HG03045 (cell line): ENCODE data around the gene NCF1.
"Not testable (repeated sequence)": the region's sequence is repeated elsewhere in the genome, so short reads cannot be mapped to it uniquely, and the experiment has no call there.

Experiments used
- ATAC-seq: cut with Tn5 transposase; IDR thresholded peaks from one replicate; pipeline ENCODE4 v1.9.1; 2021; ENCODE audit warnings: mild to moderate bottlenecking, moderate library complexity; ENCODE audit not compliant: unreplicated experiment

Gene NCF1

DNA sequence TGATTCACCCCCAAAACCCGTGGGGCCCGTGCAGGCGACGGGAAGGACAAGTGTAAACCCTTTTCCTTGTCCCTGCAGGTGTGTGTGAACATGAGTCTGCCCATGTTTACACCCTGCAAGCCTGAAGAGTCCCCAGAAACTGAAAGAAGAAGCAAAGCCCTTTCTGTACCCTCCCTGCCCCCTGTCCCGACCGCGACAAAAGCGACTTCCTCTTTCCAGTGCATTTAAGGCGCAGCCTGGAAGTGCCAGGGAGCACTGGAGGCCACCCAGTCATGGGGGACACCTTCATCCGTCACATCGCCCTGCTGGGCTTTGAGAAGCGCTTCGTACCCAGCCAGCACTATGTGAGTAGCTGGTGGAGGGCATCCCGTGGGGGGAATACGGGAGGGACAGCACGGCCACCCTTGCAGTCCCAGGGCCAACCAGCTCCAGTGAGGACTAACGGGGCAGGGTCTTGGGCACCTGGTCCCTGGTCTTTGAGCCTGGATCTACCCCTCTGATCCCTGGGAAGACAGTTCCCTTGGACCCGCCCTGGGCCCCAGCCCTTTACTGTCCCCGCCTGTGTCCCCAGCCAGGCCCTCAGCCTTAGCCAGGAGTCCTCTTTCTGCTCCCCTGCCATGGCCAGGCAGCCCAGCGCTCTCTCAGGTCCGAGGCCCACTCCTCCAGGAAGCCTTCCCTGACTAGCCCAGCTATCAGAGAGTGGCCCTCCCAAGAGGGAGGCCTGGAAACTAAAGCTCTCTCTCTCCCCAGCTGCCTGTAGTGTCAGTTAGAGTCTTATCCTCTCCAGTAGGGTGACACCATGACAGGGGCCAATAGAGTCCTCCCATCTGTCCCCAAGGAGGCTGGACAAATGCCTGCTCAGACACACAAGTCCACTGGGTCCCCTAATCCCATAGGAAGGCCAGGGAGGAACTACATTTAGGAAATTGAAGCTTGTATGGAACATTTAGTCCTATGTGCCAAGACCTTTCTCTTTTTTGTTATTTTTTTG is at the start of gene NCF1:
NCF1 (plus strand) TSS at position 252 of the 991 bp plus-strand sequence; CDS start at position 273, 21 bp downstream.
- ATAC-seq: peak; percentile 72

DNA sequence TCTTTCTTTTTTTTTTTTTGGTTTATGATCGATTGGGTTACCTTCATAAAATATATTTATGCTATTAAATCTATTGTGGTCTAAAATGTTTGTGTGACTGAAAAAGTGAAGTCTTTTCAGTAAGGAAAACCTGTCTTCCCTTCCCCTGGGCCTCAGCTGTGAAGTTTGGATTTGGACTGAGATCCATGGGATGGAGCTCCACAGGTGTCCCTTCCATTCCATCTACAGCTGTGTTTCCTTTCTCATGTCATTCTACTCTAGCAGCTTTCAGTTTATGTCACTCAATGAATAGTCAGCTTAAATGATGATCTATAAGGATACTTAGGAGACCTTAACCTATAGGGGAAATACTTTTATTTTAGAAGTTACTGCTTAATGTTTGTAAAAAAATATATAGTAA is 48.0 kb upstream of the NCF1 start:
- ATAC-seq: no peak

DNA sequence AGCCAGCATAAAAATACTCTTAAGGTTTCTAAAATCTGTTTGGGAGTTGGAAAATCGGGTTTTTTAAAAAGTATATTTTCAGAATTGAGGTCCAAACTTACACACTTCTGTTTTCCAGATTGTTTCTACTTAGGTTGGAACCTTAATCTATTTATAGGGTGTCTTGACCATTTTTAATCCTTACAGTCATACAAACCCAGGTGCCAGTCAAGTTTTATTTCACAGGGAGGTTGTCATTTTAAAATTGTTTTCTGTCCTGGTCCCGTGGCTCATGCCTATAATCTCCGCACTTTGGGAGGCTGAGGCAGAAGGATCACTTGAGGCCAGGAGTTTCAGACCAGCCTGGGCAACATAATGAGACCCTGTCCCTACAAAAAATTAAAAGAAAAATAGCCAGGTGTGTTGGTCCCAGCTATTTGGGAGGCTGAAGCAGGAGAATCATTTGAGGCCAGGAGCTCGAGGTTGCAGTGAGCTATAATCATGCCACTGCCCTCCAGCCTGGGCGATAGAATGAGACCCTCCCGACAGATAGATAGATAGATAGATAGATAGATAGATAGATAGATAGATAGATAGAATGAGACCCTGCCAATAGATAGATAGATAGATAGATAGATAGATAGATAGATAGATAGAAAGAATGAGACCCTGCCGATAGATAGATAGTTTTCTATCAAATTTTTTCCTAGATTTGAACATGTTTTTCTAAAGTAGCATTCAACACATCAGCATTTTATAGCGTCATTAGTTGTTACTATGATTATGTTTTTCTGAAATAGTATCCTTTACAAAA is 47.3 kb upstream of the NCF1 start:
- ATAC-seq: no peak

DNA sequence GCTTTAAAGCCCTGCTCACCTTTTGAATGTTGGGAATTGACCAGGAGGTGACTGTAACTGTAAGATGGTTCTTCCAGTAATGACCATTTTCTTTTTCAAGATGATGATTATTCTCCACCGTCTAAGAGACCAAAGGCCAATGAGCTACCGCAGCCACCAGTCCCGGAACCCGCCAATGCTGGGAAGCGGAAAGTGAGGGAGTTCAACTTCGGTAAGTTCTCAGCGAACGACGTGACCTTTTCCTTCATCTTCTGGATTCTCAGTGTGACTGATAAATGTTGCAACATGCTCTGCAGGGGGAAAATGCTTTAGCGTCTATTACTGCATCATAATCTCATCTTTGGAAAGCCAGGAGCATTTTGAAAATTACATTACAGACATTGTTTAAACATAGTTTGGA is 45.1 kb upstream of the NCF1 start:
- not testable (repeated sequence) for ATAC-seq

DNA sequence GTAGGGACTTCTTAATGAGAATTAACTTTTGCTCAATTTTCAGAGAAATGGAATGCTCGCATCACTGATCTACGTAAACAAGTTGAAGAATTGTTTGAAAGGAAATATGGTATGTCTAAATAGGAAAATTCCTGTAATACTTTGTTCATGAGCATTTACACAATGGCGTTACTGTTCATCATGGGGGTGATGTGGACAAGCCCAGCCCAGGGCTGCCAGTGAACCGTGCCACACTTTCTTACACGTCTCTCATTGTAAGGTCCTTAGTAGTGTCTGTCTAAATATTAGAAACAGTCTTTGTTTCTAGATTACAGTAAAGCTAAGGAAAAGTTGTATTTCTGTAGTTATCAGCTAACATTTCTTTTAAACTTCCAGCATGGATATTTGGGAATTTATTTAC is 43.6 kb upstream of the NCF1 start:
- ATAC-seq: not testable (repeated sequence)

DNA sequence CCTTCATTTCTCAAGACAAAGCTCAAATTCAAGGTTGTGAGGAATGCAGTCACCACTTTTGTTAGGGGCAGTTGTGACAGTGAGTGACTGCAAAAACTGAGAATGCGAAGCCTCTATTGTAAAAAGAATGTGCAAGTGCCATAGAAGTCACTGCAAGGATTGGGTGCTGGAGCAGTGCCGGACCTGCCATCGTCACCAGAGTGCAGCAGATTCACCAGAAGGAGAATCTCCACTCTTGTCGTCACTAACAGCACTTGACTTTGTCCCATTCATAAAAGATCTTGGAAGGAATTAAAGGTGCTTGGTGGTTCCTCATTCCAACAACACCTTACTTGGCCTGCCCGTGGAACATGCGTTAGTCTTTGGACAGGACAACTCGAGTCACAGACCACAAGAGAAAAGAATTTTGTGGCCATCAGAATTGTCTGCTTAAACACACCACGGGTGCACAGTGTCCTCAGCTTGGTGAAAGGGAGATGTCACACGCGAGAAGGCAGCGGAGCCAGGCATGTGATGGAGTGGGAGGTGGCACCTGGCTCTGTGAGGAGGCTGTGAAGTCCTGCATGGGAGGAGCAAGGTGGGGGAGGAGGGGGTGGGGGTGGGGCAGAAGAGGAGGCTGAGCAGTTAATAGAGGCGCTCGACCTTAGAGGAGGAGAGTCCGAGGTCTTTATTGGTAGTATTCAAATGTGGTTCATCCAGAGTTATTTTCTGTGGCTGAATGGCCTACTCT is 33.7 kb upstream of the NCF1 start:
- not testable (repeated sequence) for ATAC-seq

DNA sequence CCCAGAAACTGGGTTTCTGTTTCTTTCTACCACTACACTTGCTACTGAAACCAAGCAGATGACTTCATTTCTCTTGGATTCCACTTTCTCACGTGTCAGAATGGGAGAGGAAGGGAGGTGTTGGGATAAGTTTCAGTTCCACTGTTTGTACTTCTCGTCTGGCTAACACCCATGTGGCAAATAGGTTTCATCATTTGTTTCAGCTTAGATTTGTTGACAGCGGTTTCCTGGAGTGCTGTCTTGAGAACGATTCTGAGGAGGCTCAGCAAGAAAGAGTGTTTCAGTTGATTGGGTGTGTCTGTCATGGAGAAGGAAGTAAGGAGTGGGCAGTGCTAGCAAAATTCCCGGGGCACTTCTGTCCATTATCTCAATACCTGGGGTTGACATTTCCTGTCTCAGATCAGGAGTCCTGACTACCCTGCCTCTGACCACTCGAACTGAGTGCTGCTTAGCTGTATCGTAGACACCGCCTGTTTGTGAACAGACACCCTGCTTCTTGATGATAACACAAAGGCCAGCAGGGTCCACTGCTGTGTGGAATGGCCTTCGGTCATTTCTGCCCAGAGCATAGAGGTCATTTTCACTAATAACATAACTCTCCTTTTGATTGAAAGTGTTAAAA is 29.8 kb upstream of the NCF1 start:
- not testable (repeated sequence) for ATAC-seq

DNA sequence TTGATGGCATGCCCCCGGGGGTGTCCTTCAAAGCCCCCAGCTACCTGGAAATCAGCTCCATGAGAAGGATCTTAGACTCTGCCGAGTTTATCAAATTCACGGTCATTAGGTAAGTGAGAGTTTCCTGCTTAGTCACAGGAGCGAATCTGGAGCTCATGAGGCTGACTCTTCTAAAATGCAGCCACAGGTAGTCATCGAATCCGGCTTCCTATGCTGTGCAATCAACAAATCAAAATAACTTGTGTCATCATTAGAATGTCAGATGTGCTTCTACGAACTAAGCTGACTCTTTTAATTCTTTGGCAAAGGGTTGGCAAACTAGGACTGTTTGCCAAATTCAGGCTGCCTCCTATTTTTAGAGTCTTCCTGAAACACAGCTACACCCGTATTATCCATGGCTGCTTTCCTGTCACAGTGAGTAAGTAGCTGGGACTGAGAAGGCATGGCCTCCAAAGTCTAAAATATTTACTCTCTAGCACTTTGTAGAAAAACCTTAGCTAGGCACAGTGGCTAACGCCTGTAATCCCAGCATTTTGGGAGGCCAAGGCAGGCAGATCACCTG is 19.8 kb upstream of the NCF1 start:
- not testable (repeated sequence) for ATAC-seq

DNA sequence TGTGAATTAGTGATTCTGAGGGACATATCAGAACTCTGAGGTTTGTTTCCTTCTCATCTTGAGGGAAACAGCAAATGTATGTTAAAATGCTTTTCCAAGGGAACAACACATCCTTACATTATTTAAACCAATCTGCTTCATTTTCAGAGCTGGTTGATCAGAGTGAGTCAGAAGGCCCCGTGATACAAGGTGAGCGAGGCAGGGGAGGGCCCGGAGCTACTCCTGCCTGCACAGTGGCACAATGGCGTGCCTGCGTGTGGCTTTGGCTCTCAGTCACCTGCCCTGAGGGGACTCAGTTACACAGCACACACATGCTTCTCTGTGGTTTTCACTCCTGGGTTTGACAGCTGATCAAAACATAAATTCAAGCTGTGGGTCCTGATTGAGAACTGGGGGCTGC is 17.1 kb upstream of the NCF1 start:
- ATAC-seq: not testable (repeated sequence)

DNA sequence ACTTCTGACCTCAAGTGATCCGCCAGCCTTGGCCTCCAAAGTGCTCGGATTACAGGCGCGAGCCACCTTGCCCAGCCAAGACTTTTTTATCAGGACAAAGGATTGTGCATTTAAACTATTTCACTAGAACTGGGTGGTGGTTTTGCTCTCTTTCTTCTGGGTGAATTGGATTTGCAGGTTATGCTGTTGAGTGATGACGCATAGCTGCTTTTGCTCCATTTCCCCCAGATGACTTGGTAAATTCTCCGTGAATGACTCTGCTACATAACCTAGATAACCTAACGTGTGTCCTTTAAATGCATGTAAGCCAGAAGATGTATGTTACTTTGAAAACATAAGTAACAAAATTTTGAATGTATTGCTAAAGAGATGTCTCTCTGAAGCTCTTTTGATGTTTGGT is 15.5 kb upstream of the NCF1 start:
- ATAC-seq: not testable (repeated sequence)

DNA sequence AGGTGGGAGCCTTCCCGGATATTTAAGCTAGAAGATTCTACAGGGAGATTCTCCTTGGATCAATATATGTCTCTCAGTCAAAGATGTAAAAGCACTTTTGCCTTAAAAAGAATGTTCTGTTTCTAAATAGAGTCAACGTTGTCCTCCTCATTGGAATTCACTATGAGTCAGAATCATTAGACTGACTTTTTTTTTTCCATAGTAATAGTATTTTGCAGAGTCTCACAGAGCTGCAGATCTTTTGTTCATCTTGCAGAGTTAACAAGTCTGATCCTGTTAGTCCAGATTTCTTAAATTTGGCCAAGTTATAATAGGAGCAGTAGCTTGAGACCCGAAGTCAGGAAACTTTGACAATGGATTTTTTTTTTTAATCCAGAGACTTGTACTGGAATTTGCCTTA is 14.8 kb upstream of the NCF1 start:
- ATAC-seq: not testable (repeated sequence)

DNA sequence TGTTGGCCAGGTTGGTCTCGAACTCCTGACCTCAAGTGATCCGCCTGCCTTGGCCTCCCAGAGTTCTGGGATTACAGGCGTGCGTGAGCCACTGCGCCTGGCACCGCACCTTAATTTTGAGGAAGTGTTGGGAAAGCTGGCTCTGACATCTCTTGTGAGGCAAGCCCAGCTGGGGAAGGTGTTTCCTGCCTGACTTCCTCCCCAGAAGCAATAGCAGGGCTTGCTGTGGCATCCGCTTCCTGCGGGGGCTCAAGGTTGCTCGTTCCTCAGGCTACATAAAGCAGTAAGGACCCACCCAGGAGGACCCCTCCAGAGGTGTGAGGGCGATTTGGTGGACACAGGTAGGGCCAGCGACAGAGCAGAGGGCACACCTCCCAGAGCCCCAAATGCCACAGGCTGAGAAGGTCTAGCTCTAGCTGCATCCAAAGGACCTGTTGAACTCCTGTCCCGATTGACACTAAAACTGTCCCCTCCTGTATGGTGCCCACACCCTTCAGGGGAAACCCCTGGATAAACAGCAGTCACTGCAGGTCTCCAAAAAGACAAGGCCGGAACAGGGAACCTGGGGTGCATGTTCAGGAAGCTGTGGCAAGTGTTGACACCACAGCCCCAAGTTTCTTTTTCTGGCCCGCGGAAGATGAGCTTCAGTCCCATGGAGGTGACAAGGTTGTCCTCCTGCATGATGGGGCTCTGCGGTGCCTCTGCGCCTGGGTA is 8.4 kb upstream of the NCF1 start:
- ATAC-seq: not testable (repeated sequence)

DNA sequence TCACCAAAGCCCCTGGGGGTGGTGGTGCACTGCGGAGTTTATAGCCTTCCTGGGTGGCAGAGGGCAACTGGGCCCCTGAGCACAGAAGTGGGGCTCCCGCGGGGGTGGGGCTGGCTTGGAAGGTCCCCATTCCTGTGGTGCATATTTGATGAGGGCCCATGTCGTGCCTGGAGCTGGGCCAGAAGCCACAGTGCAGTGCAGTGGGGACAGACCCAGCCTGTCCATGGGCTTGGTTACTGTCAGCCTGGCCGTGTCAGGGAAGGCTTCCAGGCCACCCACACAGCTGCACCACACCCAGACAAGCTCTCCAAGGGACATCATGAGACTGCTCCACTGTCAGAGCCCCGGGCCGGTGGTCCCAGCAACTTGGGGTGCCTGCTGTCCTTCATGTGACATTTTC is 7.3 kb upstream of the NCF1 start:
- ATAC-seq: peak; percentile 39

DNA sequence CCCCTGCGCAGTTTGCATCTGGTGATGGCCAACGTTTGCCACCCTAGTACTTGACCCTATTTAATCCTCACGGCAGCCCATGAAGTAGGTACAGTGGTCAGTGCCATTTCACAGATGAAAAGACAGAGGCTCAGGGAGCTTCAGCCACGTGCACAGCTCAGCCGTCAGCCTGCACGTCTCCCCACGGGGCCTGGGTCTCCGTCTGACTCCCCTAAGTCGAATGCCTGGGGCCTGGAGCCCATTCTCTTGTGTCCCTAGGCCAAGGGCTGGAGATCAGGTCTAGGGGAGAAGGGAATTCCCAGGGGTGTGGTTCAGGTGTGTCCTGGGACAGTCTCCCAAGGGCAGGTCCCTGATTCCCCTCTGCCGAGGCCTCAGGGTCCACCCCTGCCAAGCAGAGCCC is 6.8 kb upstream of the NCF1 start:
- ATAC-seq: not testable (repeated sequence)

DNA sequence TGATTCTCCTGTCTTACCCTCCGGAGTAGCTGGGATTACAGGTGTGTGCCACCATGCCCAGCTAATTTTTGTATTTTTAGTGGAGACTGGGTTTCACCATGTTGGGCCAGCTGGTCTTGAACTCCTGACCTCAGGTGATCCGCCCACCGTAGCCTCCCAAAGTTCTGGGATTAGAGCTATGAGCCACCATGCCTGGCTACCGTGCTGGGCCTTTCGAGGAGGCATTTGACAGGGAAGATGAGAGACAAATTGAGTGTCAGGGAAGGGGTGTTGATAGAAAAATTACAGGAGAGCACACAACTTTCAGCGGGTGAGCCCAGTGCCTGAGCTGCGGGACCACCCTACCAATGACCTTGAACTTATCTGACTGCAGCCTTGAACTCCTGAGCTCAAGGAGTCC is 3.7 kb upstream of the NCF1 start:
- not testable (repeated sequence) for ATAC-seq

DNA sequence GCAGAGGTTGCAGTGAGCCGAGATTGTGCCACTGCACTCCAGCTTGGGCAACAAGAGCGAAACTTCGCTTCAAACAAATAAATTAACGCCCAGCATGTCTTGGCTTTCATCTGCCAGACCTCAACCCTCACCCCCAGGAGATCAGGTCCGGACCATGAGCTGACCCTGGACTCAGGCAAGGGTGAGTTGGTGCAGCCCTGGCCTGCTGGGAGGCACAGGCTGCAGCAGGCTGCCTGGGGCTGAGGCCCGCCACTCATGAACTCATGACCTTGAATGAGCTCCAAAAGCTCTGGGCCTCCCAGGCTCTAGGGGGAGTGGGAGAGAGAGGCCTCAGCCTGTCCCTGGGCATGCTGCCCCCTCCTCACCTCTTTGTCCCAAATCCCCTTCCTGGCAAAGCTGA is 1.7 kb upstream of the NCF1 start:
- ATAC-seq: not testable (repeated sequence)

DNA sequence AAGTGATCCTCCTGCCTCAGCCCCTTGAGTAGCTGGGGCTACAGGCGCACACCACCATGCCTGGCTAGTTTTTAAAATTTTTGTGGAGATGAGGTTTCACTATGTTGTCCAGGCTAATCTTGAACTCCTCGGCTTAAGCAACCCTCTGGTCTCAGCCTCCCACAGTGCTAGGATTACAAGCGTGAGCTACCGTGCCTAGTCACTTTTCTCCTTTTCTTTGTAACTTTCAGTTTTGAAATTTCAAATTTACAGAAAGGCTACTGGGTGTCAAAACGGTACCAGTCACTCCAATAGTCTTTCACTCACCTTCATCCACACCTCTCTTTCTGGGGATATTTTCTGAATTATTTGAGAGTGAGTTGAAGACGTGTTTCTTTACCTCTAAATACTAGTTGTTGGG is 1.3 kb downstream of the NCF1 start:
- peak; percentile 36 for ATAC-seq

DNA sequence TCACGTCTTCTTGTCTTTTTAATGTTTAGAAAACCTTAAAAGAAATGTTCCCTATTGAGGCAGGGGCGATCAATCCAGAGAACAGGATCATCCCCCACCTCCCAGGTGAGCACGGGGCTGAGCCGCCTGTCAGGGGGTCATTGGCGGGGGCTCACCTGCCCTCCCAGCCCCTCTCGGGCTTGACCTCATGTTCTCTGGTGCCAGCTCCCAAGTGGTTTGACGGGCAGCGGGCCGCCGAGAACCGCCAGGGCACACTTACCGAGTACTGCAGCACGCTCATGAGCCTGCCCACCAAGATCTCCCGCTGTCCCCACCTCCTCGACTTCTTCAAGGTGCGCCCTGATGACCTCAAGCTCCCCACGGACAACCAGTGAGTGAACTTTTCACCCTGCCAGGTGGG is 5.2 kb downstream of the NCF1 start:
- ATAC-seq: not testable (repeated sequence)

DNA sequence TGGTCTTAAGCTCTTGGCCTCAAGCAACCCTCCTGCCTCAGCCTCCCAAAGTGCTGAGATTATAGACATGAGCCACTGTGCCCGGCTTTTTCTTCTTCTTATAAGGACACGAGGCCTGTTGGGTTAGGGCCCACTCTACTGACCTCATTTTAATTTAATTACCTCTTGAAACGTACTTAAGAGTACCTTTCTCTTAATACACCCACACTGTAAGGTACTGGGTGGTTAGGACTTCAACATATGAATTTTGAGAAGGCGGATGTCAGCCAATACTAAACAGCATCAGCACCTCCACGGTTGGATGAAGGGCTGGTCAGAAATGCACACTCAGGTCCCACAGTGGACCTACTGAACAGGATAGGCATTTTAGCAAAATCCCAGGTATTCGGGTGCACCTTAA is 7.9 kb downstream of the NCF1 start:
- not testable (repeated sequence) for ATAC-seq

DNA sequence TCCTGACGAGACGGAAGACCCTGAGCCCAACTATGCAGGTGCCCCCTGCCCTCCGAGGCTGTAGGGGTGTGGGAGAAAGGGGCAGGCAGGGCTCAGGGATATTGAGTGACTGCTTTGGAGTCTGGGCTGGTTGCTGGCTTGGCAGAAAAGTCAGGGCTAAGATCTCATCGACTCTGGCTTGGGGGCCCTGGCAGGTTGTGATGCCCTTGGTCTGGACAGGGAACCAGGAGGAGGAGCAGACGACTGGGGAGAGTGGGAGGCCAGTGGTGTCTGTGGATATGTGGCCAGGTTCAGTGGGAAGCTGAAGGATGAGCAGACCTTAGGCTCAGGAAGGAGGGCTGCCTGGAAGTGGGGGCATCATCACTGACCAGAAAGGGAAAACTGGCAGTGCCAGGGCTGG is 9.8 kb downstream of the NCF1 start:
- not testable (repeated sequence) for ATAC-seq
